HG02885 (cell line): ENCODE results near the gene ZBTB18.

Experiments used
- ATAC-seq: cut with Tn5 transposase; IDR thresholded peaks from one replicate; pipeline ENCODE4 v1.9.1; 2021; ENCODE audit warnings: mild to moderate bottlenecking; ENCODE audit not compliant: unreplicated experiment, poor library complexity

The ZBTB18 gene

DNA sequence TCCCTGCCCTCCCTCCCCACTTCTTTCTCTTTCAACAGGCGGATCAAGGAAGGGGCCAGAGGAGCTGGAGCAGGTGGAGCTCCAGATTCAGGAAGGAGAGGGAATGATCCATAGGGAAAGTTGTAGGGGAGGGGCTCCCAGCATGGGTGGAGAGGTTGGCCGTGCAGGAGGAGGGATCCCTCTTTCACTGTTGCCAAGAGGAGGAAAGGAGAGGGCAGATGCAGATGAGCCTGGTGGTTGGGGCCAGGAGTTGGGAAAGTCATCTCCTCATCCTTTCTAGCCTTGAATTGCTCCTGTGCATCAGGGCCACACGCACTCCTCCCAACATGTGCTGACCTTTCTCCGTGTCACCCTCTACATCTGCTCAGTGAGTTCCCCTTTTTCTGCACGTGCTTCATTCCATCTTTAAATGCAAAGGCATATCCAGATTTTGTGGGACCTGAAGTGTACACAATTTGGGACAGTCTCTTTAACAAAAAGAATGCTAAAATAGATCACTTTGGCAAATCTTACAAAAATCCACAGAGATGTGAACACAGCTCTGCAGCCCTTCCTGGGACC, 32.4 kb downstream of the ZBTB18 start:
- ATAC-seq, result no peak

DNA sequence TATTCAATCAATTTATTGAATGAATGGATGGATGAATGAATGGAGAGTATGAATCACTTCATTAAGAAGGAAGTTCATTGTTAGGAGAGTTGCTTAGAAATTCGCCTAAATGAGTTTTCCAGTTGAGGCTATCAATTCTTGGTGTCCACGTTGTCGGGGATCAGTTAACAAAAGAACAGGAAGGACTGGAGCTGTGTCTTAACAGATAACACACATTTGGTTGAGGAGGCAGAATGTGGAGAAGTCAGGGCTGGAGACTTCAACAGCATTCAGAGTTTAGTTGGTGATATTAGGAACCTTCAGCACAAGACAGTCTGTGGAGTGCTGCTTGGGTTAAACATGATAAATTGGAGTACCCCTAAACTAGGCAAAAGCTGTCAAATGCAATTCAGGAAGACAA, 33.7 kb downstream of the ZBTB18 start:
- ATAC-seq, result no peak

DNA sequence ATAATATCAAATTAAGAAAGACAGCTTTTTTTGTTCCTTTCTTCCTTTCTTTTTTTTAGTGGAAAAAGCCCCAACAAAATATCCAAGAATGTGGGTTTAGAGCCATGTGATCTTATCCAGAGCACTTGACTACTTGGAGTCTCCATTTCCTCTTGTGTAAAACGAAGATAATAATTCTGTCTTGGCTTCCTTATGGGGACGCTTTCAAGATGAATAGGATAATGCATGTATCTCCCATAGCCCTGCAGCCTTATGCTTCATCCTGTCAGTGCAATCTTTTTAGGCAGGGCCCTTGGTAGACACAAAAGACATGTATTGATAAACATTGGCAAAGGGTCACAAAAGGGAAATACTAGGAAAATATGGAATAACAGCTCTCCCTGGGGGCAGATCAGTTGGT, 34.8 kb downstream of the ZBTB18 start:
- no peak for ATAC-seq

DNA sequence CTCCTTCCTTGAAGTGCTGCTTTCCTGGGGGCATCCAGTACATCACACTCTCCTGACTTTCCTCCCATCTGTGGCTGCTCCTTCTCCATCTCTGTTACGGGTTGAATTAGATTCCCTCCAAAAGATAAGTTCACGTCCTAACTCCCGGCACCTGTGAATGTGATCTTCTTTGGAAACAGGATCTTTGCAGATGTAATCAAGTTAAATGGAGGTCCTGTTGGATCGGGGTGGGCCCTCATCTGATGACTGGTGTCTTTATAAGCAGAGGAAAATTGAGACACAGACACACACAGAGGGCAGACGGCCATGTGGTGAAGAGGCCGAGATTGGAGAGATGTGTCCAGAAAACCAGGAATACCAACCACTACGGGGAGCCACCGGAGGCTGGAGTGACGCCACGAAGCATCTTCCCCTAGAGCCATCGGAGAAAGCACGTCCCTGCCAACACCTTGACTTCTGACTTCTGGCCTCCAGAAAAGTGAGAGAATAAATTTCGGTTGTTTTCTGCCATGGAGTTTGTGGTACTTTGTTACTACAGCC, 36.0 kb downstream of the ZBTB18 start:
- ATAC-seq, result no peak

GRCh38 chr1:244087611-244088010, 36.5 kb downstream of the ZBTB18 start:
- ATAC-seq, result no peak

- ATAC-seq, result no peak
These were observed 37.1 kb downstream of the ZBTB18 start for GRCh38 chr1:244088161-244088560.

DNA sequence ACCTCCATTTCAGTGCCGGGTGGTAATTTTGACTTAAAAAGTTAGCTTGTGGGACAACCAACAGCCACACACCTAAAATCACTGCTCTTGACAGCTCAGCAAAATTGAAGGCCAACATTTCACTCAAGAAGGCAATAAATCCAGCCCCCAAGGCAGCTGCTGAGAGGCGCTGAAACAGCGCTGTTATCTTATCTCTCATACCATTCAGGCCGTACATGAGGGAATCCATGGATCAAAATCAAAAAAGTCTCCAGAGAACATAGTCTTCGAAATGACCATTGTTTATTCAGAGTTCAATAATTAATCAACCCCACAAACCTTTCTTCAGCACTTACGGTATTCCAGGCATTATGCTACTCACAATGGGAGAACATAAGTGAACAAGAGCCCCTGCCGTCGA, 38.5 kb downstream of the ZBTB18 start:
- no peak for ATAC-seq

GRCh38 chr1:244090645-244091044, 39.6 kb downstream of the ZBTB18 start:
- ATAC-seq, result no peak

GRCh38 chr1:244092293-244092963, 41.3 kb downstream of the ZBTB18 start:
- no peak for ATAC-seq

DNA sequence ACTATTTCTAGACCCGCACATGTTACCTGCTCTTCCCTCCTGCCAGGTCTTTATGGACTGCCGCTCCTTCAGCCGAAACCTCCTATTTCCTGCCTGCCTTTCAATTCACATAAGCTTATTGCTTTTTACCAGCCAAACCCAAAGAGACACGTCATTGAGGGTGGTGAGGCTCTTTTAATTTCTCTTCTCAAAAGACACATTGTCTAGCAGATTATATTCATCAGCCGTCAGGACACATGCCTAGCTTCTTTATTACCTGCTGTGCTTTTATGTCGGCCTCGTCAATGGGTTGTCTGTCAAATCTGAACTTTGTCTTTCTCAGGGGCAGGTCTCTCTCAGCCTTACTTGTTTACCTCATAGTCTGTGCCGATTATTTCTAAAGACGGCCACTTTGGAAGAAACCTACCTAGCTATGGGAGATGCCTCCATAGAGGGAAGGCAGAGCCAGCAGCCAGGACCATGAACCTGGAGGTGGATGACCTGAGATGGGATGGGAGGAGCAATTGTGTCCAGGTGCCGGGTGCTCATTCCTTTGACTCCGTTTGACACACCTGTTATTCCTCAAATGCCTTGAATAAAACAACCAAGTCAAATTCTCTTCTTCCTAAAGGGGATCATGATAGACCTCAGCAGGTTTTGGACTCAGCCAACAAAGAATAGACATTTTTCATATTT, 42.0 kb downstream of the ZBTB18 start:
- no peak for ATAC-seq

DNA sequence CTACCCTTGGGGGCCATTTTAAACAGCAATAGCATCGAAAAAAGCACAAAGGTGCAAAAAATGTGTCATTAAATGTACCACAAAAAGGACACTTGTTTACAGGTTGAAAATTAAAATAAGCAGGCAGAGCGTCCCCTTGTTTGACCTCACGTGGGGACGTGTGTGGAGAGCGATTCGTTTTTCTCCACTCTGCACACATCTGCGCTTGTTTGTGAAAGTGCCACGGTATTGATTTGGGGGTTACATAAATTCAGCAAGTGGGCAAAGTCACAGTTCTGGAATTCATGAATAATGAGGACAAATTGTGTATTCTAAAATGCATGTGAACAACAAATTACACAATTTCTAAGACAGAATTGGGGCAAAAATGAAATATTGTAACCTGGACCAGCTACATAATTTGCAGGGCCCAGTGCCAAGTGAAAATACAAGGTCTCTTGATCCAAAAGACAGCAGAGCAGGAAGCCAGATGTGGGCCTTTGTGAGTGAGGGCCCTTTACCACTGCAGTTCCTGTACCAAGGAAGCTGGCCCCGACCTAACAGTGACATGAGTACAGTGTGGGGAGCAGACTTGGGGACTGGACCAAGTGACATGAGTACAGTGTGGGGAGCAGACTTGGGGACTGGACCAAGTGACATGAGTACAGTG, 43.9 kb downstream of the ZBTB18 start:
- ATAC-seq, result no peak

DNA sequence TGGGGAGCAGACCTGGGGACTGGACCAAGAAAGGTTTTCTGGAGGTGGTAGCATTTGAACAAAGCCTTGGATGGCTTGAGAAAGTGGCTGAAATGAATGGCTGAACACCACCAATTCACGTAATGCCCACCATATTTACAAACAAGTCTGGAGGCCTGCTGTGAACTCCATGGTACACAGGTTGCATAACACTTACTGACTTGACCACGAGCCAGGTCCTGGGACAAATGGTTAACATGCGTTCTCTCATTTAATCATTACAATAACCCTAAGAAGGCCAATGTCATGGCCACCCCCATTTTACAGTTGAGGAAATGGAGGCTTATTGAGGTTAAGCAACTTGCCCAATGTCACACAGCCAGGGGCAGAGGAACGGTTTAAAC, 44.4 kb downstream of the ZBTB18 start:
- no peak for ATAC-seq

DNA sequence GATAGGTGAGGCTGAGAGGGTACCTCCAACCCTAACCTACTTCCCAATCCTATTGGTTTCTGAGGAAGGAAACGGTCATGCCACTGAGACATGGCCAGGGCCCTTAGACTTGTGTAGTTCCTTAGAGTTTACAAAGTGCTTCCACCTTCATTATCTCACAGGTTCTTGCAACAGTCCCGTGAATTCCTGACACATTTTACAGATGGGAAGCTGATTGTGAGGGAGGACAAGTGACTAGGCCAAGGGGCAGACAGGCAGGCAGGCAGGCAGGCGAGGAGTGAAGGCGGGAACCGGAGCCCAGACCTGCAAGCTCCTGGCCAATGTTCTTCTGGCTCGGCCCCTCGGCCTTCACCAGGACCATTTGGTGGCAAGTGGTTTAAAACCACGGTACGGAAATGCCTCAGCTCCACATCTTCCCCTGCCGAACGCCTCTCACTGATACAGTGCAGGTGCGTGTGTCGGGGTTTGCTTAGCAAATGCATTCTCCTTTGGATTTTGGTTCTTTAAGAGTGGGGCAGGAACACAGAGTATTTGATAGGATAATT, 45.1 kb downstream of the ZBTB18 start:
- ATAC-seq, result no peak

DNA sequence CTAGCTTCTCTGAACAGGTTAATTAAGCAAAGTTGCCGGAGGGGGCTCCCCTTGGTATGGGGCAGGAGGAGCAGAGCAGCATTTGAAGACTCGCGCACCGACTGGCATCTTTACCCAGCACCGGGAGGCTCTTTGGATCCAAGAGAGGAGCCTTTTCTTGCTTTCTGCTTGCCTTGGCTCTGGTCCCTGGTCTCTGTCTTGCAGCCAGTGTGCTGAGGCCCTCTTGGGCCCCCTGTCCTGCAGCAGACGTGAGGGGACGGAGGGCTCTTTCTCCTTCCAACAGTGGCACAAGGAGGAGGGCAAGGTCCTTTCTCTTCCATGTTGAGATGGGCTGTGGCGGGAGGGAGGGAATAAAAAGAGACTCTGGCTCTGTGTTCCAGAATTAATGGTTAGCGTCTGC, 45.6 kb downstream of the ZBTB18 start:
- ATAC-seq, result no peak

DNA sequence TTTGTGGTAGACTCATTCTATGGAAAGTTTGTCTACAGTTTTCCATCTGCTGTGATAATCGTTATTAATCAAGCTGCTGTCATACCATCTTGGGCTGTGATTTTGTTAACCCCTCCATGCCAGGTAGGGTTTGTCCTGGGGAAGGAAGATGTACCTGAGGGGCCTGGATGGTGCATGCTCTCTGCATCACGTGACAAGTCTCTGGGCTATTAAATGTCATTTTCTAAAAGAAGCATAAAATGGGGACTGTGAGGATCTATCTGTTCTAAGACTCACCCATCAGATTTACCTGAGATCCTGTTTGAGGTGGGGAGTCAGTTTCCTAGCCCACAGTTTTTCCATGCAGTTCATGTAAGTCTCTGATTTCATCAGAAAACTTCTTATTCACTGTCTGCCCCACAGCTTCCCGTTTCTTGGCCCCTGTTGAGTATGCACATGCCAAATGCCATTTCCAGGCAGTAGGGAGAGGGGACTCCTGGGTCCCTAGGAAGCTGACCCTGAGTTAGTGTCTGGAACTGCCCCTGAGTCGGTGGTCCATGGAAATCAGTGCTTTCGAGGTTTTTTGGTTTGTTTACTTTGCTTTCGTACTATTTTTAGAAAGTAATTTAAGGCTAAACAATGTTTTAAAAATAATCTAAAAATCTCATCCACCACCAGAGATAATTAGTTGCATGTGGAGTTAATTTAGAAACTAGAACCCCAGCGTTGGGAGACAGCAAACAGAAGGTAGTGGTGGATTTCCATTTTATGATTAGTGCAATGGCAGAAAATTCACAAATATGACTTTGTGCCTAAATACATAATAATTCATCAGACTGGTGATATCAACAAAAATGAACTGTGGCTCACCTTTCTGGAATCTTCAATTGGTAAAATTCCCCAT, 46.7 kb downstream of the ZBTB18 start:
- no peak for ATAC-seq

DNA sequence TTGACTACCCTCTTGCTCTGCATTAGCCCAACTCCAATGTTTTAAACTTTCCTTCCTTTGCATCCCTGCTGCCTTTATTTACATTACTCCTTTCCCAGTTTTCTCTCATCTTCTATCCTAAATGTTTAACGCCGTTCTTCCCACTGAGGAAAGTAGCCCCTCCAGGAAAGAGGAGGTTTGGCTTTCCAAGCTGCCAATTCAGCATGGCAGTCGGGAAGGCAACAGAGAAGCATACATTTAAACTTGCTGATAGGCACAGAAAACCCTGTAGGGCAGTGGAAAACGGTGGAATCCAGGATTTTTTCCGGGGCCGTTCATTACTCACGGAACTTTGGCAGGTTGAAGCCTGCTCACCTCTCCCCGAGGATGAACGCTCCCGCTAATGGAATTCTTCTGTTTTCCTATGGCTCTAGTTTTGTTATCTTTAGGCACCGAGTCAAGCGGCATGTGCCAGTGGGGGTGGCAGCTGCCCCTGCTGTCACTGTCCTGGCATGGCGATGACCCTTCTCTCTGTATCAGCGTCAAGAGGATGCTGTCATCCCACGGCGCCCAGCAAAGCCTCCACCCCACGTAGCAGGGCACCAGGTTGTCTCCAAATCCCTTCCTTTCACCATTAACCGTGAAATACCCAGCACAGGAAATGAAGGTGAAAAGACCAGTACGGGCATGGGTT, 48.3 kb downstream of the ZBTB18 start:
- ATAC-seq, result no peak

GRCh38 chr1:244100276-244100675, 49.2 kb downstream of the ZBTB18 start:
- no peak for ATAC-seq

DNA sequence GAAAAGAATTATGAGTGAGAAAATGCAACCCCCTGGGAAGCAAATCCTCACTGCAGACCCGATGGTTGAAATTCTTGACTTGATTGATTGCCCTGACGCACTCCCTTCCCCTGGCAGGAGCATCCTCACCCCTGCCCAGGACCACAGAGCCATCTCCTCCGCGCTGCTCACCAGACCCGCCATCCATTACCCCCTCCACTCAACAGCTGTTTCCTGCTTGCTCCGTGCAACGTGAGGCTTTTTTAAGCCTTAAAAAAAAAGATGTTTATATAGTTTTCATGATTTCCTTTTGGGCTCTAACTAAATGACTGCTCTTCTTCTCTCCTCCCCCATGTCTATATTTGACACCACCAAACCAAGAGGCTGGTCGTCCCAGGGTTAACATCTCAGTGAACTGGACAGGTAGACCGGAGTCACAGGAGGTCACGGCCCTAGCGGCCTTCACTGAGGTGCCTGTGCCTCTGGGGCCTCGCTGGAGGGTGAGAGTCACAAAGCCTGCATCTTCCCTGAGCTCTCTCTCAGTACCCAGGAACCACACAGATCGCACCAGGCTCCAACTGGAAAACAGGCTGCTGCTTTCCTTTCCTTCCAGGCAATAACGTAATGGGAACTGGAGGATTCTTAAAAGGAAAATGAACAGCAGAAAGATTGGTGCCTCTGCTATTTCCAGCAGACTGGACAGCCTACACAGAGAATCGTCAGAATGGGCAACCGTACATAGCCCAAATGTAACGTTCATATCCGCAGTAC, 49.8 kb downstream of the ZBTB18 start:
- ATAC-seq, result no peak

DNA sequence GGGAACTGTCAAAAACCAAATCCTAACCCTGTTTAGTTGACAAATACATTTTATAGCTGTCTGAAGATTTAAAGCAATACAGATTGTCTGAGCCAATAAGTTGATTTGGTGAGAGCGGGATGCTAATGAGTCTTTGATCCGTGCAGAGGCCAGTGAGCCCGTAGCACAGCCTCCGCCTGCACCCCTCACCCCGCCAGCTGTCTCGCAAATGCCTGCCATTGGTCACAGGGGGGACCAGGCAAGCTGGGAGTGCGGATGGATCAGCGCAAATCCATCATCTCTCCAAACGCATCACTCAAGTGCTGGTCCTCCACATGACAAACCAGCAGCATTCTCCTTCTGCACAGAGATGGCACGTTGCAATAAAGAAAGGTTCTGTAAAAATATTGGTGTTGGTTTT, 51.0 kb downstream of the ZBTB18 start:
- ATAC-seq, result no peak
